IPS-20b (cell line): Measurements from ENCODE around the gene BORCS5.

ENCODE experiments used
- H3K27ac ChIP-seq: one replicate; pipeline ENCODE4 v1.5.1; 2013; ENCODE audit warnings: low read length
- H3K27me3 ChIP-seq: 2 replicates; pipeline ENCODE4 v1.6.1; 2013; ENCODE audit warnings: mild to moderate bottlenecking, low read length, inconsistent platforms; ENCODE audit not compliant: insufficient read depth
- H3K36me3 ChIP-seq: 2 replicates; pipeline ENCODE4 v1.6.1; 2013; ENCODE audit warnings: low read depth, mild to moderate bottlenecking, inconsistent platforms, low read length, moderate library complexity; ENCODE audit not compliant: insufficient read depth
- H3K4me1 ChIP-seq: 2 replicates; pipeline ENCODE4 v1.6.1; 2013; ENCODE audit warnings: mild to moderate bottlenecking, control low read depth, inconsistent platforms, low read length, moderate library complexity; ENCODE audit not compliant: insufficient read depth
- H3K4me3 ChIP-seq: 2 replicates; pipeline ENCODE4 v1.5.1; 2013; ENCODE audit warnings: mild to moderate bottlenecking, low read length, inconsistent platforms
- H3K9ac ChIP-seq: 2 replicates; pipeline ENCODE4 v1.6.1; 2013; ENCODE audit warnings: low read depth, mild to moderate bottlenecking, inconsistent platforms, low read length, moderate library complexity
- H3K9me3 ChIP-seq: 2 replicates; pipeline ENCODE4 v1.6.1; 2013; ENCODE audit warnings: mild to moderate bottlenecking, low read depth, low read length, inconsistent platforms; ENCODE audit not compliant: insufficient read depth

The BORCS5 gene

GRCh38 chr12:12379831-12380730, 23.2 kb downstream of the BORCS5 start:
- Histone ChIP-seq H3K27me3 (no peaks in the 10 kb centered on the region), H3K27ac (no peak overlapping the region), H3K36me3 (no peaks in the 10 kb centered on the region), H3K9me3 (no peaks in the 10 kb centered on the region), H3K4me1 (peaks cover 18% of the 10 kb centered on the region; the same call in 1 of the 2 replicates), H3K9ac (0 out of 2 replicates have a peak overlapping the region, but pooled peaks have one; percentile 15), H3K4me3 (no peak overlapping the region)

- Histone ChIP-seq H3K4me1 (peaks cover 20% of the 10 kb centered on the region; the same call in 1 of the 2 replicates), H3K9ac (no peak overlapping the region), H3K27me3 (no peaks in the 10 kb centered on the region)
These were observed 24.2 kb downstream of the BORCS5 start for GRCh38 chr12:12380949-12381593.

GRCh38 chr12:12381982-12382381, 25.1 kb downstream of the BORCS5 start:
- Histone ChIP-seq H3K27ac (no peak overlapping the region), H3K4me3 (no peak overlapping the region), H3K9ac (no peak overlapping the region), H3K4me1 (peaks cover 20% of the 10 kb centered on the region; the same call in 1 of the 2 replicates), H3K36me3 (no peaks in the 10 kb centered on the region), H3K9me3 (no peaks in the 10 kb centered on the region), H3K27me3 (no peaks in the 10 kb centered on the region)

More at GRCh38 chr12:12380949-12381593, 24.2 kb downstream of the BORCS5 start:
- Histone ChIP-seq H3K27ac (no peak overlapping the region), H3K9me3 (no peaks in the 10 kb centered on the region), H3K4me3 (no peak overlapping the region), H3K36me3 (no peaks in the 10 kb centered on the region)

- H3K27me3 ChIP-seq: no peaks in the 10 kb centered on the region
- H3K4me3 ChIP-seq: peak overlapping the region; percentile 22; the same call in 1 of the 2 replicates
- no peaks in the 10 kb centered on the region for H3K36me3 ChIP-seq
- H3K4me1 ChIP-seq: peaks cover 23% of the 10 kb centered on the region; the same call in 1 of the 2 replicates
- H3K27ac ChIP-seq: peak overlapping the region; percentile 24
- no peaks in the 10 kb centered on the region for H3K9me3 ChIP-seq
- H3K9ac ChIP-seq: peak overlapping the region; percentile 21; the same call in 1 of the 2 replicates
These were observed 27.9 kb downstream of the BORCS5 start for GRCh38 chr12:12384571-12385340.

- no peaks in the 10 kb centered on the region for H3K9me3 ChIP-seq
- H3K36me3 ChIP-seq: no peaks in the 10 kb centered on the region
- H3K9ac ChIP-seq: no peak overlapping the region
- H3K4me1 ChIP-seq: peaks cover 23% of the 10 kb centered on the region; the same call in 1 of the 2 replicates
- no peak overlapping the region for H3K4me3 ChIP-seq
- no peaks in the 10 kb centered on the region for H3K27me3 ChIP-seq
- H3K27ac ChIP-seq: no peak overlapping the region
These were observed 30.6 kb downstream of the BORCS5 start for GRCh38 chr12:12387501-12387900.

GRCh38 chr12:12392413-12392812, 35.5 kb downstream of the BORCS5 start:
- peaks cover 3% of the 10 kb centered on the region; the same call in 1 of the 2 replicates for H3K4me1 ChIP-seq
- H3K9ac ChIP-seq: no peak overlapping the region
- H3K27ac ChIP-seq: no peak overlapping the region

GRCh38 chr12:12393171-12393570, 36.3 kb downstream of the BORCS5 start:
- no peak overlapping the region for H3K4me3 ChIP-seq
- no peak overlapping the region for H3K9ac ChIP-seq
- no peak overlapping the region for H3K27ac ChIP-seq
- peaks cover 4% of the 10 kb centered on the region; the same call in 1 of the 2 replicates for H3K4me1 ChIP-seq
- no peaks in the 10 kb centered on the region for H3K27me3 ChIP-seq
- H3K36me3 ChIP-seq: no peaks in the 10 kb centered on the region
- no peaks in the 10 kb centered on the region for H3K9me3 ChIP-seq

More at GRCh38 chr12:12392413-12392812, 35.5 kb downstream of the BORCS5 start:
- no peak overlapping the region for H3K4me3 ChIP-seq
- H3K27me3 ChIP-seq: no peaks in the 10 kb centered on the region
- no peaks in the 10 kb centered on the region for H3K9me3 ChIP-seq
- H3K36me3 ChIP-seq: no peaks in the 10 kb centered on the region

GRCh38 chr12:12396694-12397093, 39.8 kb downstream of the BORCS5 start:
- Histone ChIP-seq H3K27ac (no peak overlapping the region), H3K4me3 (no peak overlapping the region), H3K9ac (no peak overlapping the region), H3K36me3 (no peaks in the 10 kb centered on the region), H3K4me1 (peaks cover 22% of the 10 kb centered on the region; the same call in 1 of the 2 replicates), H3K27me3 (no peaks in the 10 kb centered on the region), H3K9me3 (no peaks in the 10 kb centered on the region)

- Histone ChIP-seq H3K9ac (no peak overlapping the region), H3K4me1 (peaks cover 22% of the 10 kb centered on the region; the same call in 1 of the 2 replicates), H3K27ac (no peak overlapping the region), H3K36me3 (no peaks in the 10 kb centered on the region), H3K9me3 (no peaks in the 10 kb centered on the region), H3K4me3 (no peak overlapping the region), H3K27me3 (no peaks in the 10 kb centered on the region)
These were observed 40.3 kb downstream of the BORCS5 start for GRCh38 chr12:12397184-12397583.

- Histone ChIP-seq H3K27me3 (no peaks in the 10 kb centered on the region), H3K27ac (no peak overlapping the region), H3K9ac (peak overlapping the region; percentile 0; the same call in 1 of the 2 replicates), H3K36me3 (no peaks in the 10 kb centered on the region), H3K4me1 (peaks cover 22% of the 10 kb centered on the region; the same call in 1 of the 2 replicates), H3K4me3 (no peak overlapping the region), H3K9me3 (no peaks in the 10 kb centered on the region)
These were observed 41.4 kb downstream of the BORCS5 start for GRCh38 chr12:12398026-12398859.
